Astrocyte of the spinal cord (primary cell): ENCODE data around the gene RASGEF1C.

Source experiments
- DNase-seq: peaks from one replicate; pipeline ENCODE4 v3.0.0; 2011; ENCODE audit warnings: low read depth, low spot score
- H3K4me3 ChIP-seq: 2 replicates; pipeline ENCODE4 v1.5.1; 2011; ENCODE audit warnings: low read depth, mild to moderate bottlenecking, low read length, moderate library complexity
- CTCF ChIP-seq: IDR thresholded peaks from 2 replicates; pipeline ENCODE4 v1.5.1; 2012; ENCODE audit warnings: low read depth, mild to moderate bottlenecking, low read length, inconsistent platforms
- in situ Hi-C: cut with HindIII; loops from 2 replicates; pipeline ENCODE4 v1.10.0; 2017; ENCODE audit warnings: low sequenced_read_pairs

RASGEF1C gene

GRCh38 chr5:180142021-180142765 lies 66.8 kb downstream of the RASGEF1C start:
- no peak for DNase-seq
- no peak for TF ChIP-seq CTCF
- H3K4me3 ChIP-seq = no peak overlapping the region
- in situ Hi-C loops = no loop called here

GRCh38 chr5:180141068-180141660 lies 67.8 kb downstream of the RASGEF1C start:
- no peak for DNase-seq
- no peak for TF ChIP-seq CTCF
- no peak overlapping the region for H3K4me3 ChIP-seq
- in situ Hi-C loops = no loop called here

GRCh38 chr5:180140571-180140970 lies 68.4 kb downstream of the RASGEF1C start:
- in situ Hi-C loops = no loop called here
- DNase-seq = no peak
- H3K4me3 ChIP-seq = no peak overlapping the region
- TF ChIP-seq CTCF = no peak

GRCh38 chr5:180140079-180140554 lies 68.9 kb downstream of the RASGEF1C start:
- no peak overlapping the region for H3K4me3 ChIP-seq
- TF ChIP-seq CTCF = no peak
- in situ Hi-C loops = no loop called here
- DNase-seq = no peak

GRCh38 chr5:180139731-180140055 lies 69.3 kb downstream of the RASGEF1C start:
- DNase-seq = no peak
- no peak overlapping the region for H3K4me3 ChIP-seq
- TF ChIP-seq CTCF = no peak
- in situ Hi-C loops = no loop called here

GRCh38 chr5:180138976-180139730 lies 69.9 kb downstream of the RASGEF1C start:
- no peak for DNase-seq
- H3K4me3 ChIP-seq = no peak overlapping the region
- in situ Hi-C loops = no loop called here
- TF ChIP-seq CTCF = no peak
